K562 (cell line): ENCODE data around the gene MIDN. TPM values are rescaled to one million over a fixed set of nuclear protein-coding genes. Genes with fewer than 3 reads are reported as not detected.
A peak's percentile ranks its signal among the peaks of the same experiment; 100 is the strongest.

Source experiments
- COPS2 ChIP-seq: fragments of 450-650 bp; conservative IDR thresholded peaks from 2 replicates; pipeline ENCODE4 v1.6.1; 2016; ENCODE audit warnings: mild to moderate bottlenecking, moderate library complexity
- CREB1 ChIP-seq, 2 experiments: sonication (generic) in 1 of 2; formaldehyde crosslinking in 1 of 2; IDR thresholded peaks; 2 replicates each; pipeline versions ENCODE4 v1.6.1 to v1.8.0; 2012 to 2022; ENCODE audit warnings: inconsistent platforms in 1 of 2, mild to moderate bottlenecking in 1 of 2, missing genetic modification reagents in 1 of 2, moderate library complexity in 1 of 2
- DDX20 ChIP-seq: fragments of 450-650 bp; IDR thresholded peaks from 2 replicates; pipeline ENCODE4 v1.6.1; 2016; ENCODE audit warnings: missing genetic modification characterization, low read depth, mild to moderate bottlenecking, missing compliant biosample characterization, moderate library complexity
- GTF3C2 ChIP-seq: IDR thresholded peaks from 3 replicates; pipeline ENCODE4 v1.6.1; 2011; ENCODE audit warnings: borderline replicate concordance, mild to moderate bottlenecking, moderate library complexity; ENCODE audit not compliant: insufficient read length; ENCODE audit errors: extremely low read depth
- HDAC1 ChIP-seq, 2 experiments: fragments of 450-650 bp; IDR thresholded peaks; 2 replicates each; pipeline ENCODE4 v1.6.1; 2016 to 2017; ENCODE audit warnings: inconsistent platforms in 1 of 2, mild to moderate bottlenecking in 1 of 2, moderate library complexity in 1 of 2
- MAZ ChIP-seq, 2 experiments: fragments of 450-650 bp in 1 of 2; sonication (generic) in 1 of 2; formaldehyde crosslinking; IDR thresholded peaks in 1 of 2; conservative IDR thresholded peaks in 1 of 2; 2 replicates each; pipeline versions ENCODE4 v1.4.0 to v1.5.0; 2020; ENCODE audit warnings: mild to moderate bottlenecking in 1 of 2, missing genetic modification reagents in 1 of 2
- MTA3 ChIP-seq: fragments of 450-650 bp; formaldehyde crosslinking; IDR thresholded peaks from 2 replicates; pipeline ENCODE4 v1.6.1; 2017; ENCODE audit warnings: mild to moderate bottlenecking, borderline replicate concordance
- PKNOX1 ChIP-seq: fragments of 450-650 bp; IDR thresholded peaks from 2 replicates; pipeline ENCODE4 v1.6.1; 2016
- PPARD ChIP-seq: fragments of 250-450 bp; sonication (Bioruptor Pico); IDR thresholded peaks from 2 replicates; pipeline ENCODE4 v1.8.0; 2022; ENCODE audit warnings: inconsistent platforms, mild to moderate bottlenecking, moderate library complexity
- SMC3 ChIP-seq: conservative IDR thresholded peaks from 2 replicates; pipeline ENCODE4 v1.6.1; 2011; ENCODE audit warnings: low read depth, low read length, improper control_type of control experiment; ENCODE audit not compliant: insufficient read depth
- SP1 ChIP-seq: sonication (generic); formaldehyde crosslinking; IDR thresholded peaks from 2 replicates; pipeline ENCODE4 v1.8.1; 2022; ENCODE audit warnings: mild to moderate bottlenecking, missing genetic modification reagents
- SP2 ChIP-seq: IDR thresholded peaks from 2 replicates; pipeline ENCODE4 v1.6.1; 2011; ENCODE audit warnings: mild to moderate bottlenecking, low read depth, low read length, moderate library complexity; ENCODE audit not compliant: poor library complexity, severe bottlenecking; ENCODE audit errors: extremely low read depth
- SPI1 ChIP-seq: IDR thresholded peaks from 2 replicates; pipeline ENCODE4 v1.6.1; 2011; ENCODE audit warnings: low read depth, low read length, control low read depth, borderline replicate concordance
- THRB ChIP-seq: fragments of 450-650 bp; formaldehyde crosslinking; conservative IDR thresholded peaks from 2 replicates; pipeline ENCODE4 v1.4.0; 2022; ENCODE audit warnings: mild to moderate bottlenecking, missing genetic modification characterization
- VEZF1 ChIP-seq: fragments of 200-800 bp; sonication (Bioruptor generic); IDR thresholded peaks from 2 replicates; pipeline ENCODE4 v1.6.1; 2017; ENCODE audit warnings: missing genetic modification characterization, missing compliant biosample characterization
- ZNF444 ChIP-seq: fragments of 250-450 bp; sonication (Bioruptor Pico); IDR thresholded peaks from 2 replicates; pipeline ENCODE4 v1.4.0; 2020; ENCODE audit warnings: mild to moderate bottlenecking, moderate library complexity
- ZNF785 ChIP-seq: fragments of 250-450 bp; sonication (Bioruptor Pico); IDR thresholded peaks from 2 replicates; pipeline ENCODE4 v1.4.0; 2020; ENCODE audit warnings: mild to moderate bottlenecking
- polyA plus RNA-seq, 8 experiments: library from polyadenylated mRNA; depleted of rRNA in 4 of 8; stranded (reverse) in 5 of 8; unstranded in 3 of 8; fragments of >200 nt; fragmentation: Nextera tagmentation in 2 of 8; fragmentation: Illumina TruSeq in 1 of 8; extraction: Ambion mirVana in 2 of 8; extraction: Trizol in 1 of 8; gene quantifications; 2 replicates each; pipeline versions ENCODE4 v1.2.1 to v1.2.3, GENCODE V29; 2011 to 2014; ENCODE audit warnings: inconsistent platforms in 1 of 8, missing spikeins in 1 of 8
- total RNA-seq, 7 experiments: library from RNA; depleted of rRNA in 6 of 7; stranded (reverse); fragments of >200 nt in 6 of 7; fragmentation: Illumina TruSeq in 2 of 7; extraction: Trizol in 2 of 7; gene quantifications; 2 replicates each; pipeline versions ENCODE4 v1.2.1 to v1.2.3, GENCODE V29; 2011 to 2021; ENCODE audit warnings: low replicate concordance in 1 of 7
- TF ChIP-seq, protein P1 (sequence below): fragments of 450-650 bp; IDR thresholded peaks from 2 replicates; pipeline ENCODE4 v1.6.1; 2017; ENCODE audit warnings: antibody characterized with exemption

Gene MIDN
- total and polyA plus RNA-seq, 9 of the 15 experiments (the other 6 are each of a cell fraction or from before 2014, with no cell fraction given) = 0.17 to 120 (median 10.1) TPM

- TF ChIP-seq CREB1 (IDR thresholded peaks at IDR 0.05) (no peak), CREB1 (CRISPR knock-in tag; IDR thresholded peaks at IDR 0.05) (0 out of 2 replicates have a peak, but pooled peaks have one; percentile 57), ZNF785 (CRISPR knock-in tag) (no peak), PPARD (CRISPR knock-in tag) (peak; percentile 34; the same call in 1 of the 2 replicates), SP1 (CRISPR knock-in tag) (peak; percentile 77), COPS2 (no peak), ZNF444 (CRISPR knock-in tag) (no peak), MTA3 (peak; percentile 70), GTF3C2 (peak; percentile 76), MAZ (CRISPR knock-in tag; conservative IDR thresholded peaks at IDR 0.05 in 1 of 2, IDR thresholded peaks at IDR 0.05 in 1 of 2) (peak in 1 of 2 experiments; percentile 56; a peak in 2 of 4 replicates), HDAC1 (IDR thresholded peaks at IDR 0.05) (0 out of 4 replicates have a peak, but pooled peaks have one; percentile 39 to 47), DDX20 (tag) (no peak), VEZF1 (CRISPR knock-in tag) (0 out of 2 replicates have a peak, but pooled peaks have one; percentile 12), SP2 (no peak), SMC3 (peak; percentile 92), THRB (CRISPR knock-in tag) (0 out of 2 replicates have a peak, but pooled peaks have one; percentile 24), SPI1 (peak; percentile 16; the same call in 1 of the 2 replicates), PKNOX1 (peak; percentile 61)
- TF ChIP-seq, protein P1, sequence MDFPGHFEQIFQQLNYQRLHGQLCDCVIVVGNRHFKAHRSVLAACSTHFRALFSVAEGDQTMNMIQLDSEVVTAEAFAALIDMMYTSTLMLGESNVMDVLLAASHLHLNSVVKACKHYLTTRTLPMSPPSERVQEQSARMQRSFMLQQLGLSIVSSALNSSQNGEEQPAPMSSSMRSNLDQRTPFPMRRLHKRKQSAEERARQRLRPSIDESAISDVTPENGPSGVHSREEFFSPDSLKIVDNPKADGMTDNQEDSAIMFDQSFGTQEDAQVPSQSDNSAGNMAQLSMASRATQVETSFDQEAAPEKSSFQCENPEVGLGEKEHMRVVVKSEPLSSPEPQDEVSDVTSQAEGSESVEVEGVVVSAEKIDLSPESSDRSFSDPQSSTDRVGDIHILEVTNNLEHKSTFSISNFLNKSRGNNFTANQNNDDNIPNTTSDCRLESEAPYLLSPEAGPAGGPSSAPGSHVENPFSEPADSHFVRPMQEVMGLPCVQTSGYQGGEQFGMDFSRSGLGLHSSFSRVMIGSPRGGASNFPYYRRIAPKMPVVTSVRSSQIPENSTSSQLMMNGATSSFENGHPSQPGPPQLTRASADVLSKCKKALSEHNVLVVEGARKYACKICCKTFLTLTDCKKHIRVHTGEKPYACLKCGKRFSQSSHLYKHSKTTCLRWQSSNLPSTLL = no peak
These were observed 31.5 kb downstream of the MIDN start (continued) for GRCh38 chr19:1279782-1280341.
